GM23248 (cell line): Measurements from ENCODE around the gene JUP. TPM values are rescaled to one million over a fixed set of nuclear protein-coding genes. Genes with fewer than 3 reads are reported as not detected.

Source experiments
- DNase-seq: peaks from one replicate; pipeline ENCODE4 v3.0.0-alpha.2; 2015
- H2AFZ ChIP-seq: fragments of 200-600 bp; sonication (generic); 2 replicates; pipeline ENCODE4 v1.6.1; 2016; ENCODE audit warnings: antibody characterized with exemption
- H3F3A ChIP-seq: fragments of 200-600 bp; sonication (generic); 2 replicates; pipeline ENCODE4 v1.6.1; 2016; ENCODE audit warnings: mild to moderate bottlenecking, antibody characterized with exemption, mixed run types; ENCODE audit not compliant: insufficient read depth
- H3K27ac ChIP-seq: fragments of 200-600 bp; sonication (generic); 2 replicates; pipeline ENCODE4 v1.5.1; 2016; ENCODE audit warnings: mild to moderate bottlenecking
- H3K27me3 ChIP-seq: fragments of 200-600 bp; sonication (generic); replicated peaks from 2 replicates; pipeline ENCODE4 v1.6.1; 2016; ENCODE audit warnings: mild to moderate bottlenecking; ENCODE audit not compliant: insufficient read depth
- H3K36me3 ChIP-seq: fragments of 200-600 bp; sonication (generic); 2 replicates; pipeline ENCODE4 v1.6.1; 2016; ENCODE audit warnings: low read depth, mild to moderate bottlenecking
- H3K4me1 ChIP-seq: fragments of 200-600 bp; sonication (generic); 2 replicates; pipeline ENCODE4 v1.6.1; 2016; ENCODE audit warnings: mild to moderate bottlenecking; ENCODE audit not compliant: insufficient read depth
- H3K4me2 ChIP-seq: fragments of 200-600 bp; sonication (generic); one replicate; pipeline ENCODE4 v1.6.1; 2016; ENCODE audit warnings: mild to moderate bottlenecking; ENCODE audit not compliant: unreplicated experiment
- H3K4me3 ChIP-seq: fragments of 200-600 bp; sonication (generic); 2 replicates; pipeline ENCODE4 v1.5.1; 2016; ENCODE audit warnings: mild to moderate bottlenecking
- H3K79me2 ChIP-seq: fragments of 200-600 bp; sonication (generic); 2 replicates; pipeline ENCODE4 v1.6.1; 2016; ENCODE audit warnings: mild to moderate bottlenecking; ENCODE audit not compliant: insufficient read depth
- H3K9ac ChIP-seq: fragments of 200-600 bp; sonication (generic); 2 replicates; pipeline ENCODE4 v1.6.1; 2016; ENCODE audit warnings: mild to moderate bottlenecking
- H3K9me2 ChIP-seq: fragments of 200-600 bp; sonication (generic); 2 replicates; pipeline ENCODE4 v1.6.1; 2016; ENCODE audit warnings: mixed run types, mild to moderate bottlenecking, moderate library complexity; ENCODE audit not compliant: insufficient read depth
- H3K9me3 ChIP-seq: fragments of 200-600 bp; sonication (generic); one replicate; pipeline ENCODE4 v1.6.1; 2017; ENCODE audit warnings: low read depth
- H4K20me1 ChIP-seq: fragments of 200-600 bp; sonication (generic); 2 replicates; pipeline ENCODE4 v1.6.0; 2016; ENCODE audit not compliant: insufficient read depth
- EZH2 ChIP-seq: fragments of 200-600 bp; sonication (generic); IDR thresholded peaks from 2 replicates; pipeline ENCODE4 v1.6.1; 2018; ENCODE audit warnings: antibody characterized with exemption, mild to moderate bottlenecking; ENCODE audit not compliant: insufficient read depth, poor library complexity, severe bottlenecking
- EZH2phosphoT487 ChIP-seq: fragments of 200-600 bp; sonication (generic); IDR thresholded peaks from 2 replicates; pipeline ENCODE4 v1.6.1; 2018; ENCODE audit warnings: antibody characterized with exemption, moderate library complexity, mild to moderate bottlenecking, low read depth; ENCODE audit not compliant: insufficient read depth
- WGBS, 2 experiments: methylation state at CpG; one replicate each; pipeline ENCODE4 v1.1.6; 2015 to 2017; ENCODE audit warnings: low lambda C conversion rate in 2 of 2, low coverage in 1 of 2; ENCODE audit errors: missing lambda C conversion rate in 2 of 2; 5-methylcytosine and 5-hydroxymethylcytosine counted together
- in situ Hi-C: fragments of 300-500 bp; cut with MboI; formaldehyde crosslinking; loops from 2 replicates; pipeline ENCODE4 v1.15.0; 2020
- polyA plus RNA-seq: library from polyadenylated mRNA; unstranded; fragments of >200 nt; fragmentation: Nextera tagmentation; extraction: Ambion mirVana; gene quantifications from 2 replicates; pipeline ENCODE4 v1.2.1, GENCODE V29; 2016
- total RNA-seq: library from RNA; depleted of rRNA; stranded (reverse); fragments of >200 nt; shearing (Covaris generic); gene quantifications from 2 replicates; pipeline ENCODE4 v1.2.3, GENCODE V29; 2014

Gene JUP
- total and polyA plus RNA-seq, 2 experiments from 2014 or later, result 2.3 to 3.6 TPM

GRCh38 chr17:41760878-41761277, 25.6 kb downstream of the JUP start:
- H4K20me1 ChIP-seq, result no peaks in the 10 kb centered on the region
- TF ChIP-seq EZH2 (no peak), EZH2phosphoT487 (no peak)
- H3K9me2 ChIP-seq, result no peaks in the 10 kb centered on the region
- no peak overlapping the region for H3K4me2 ChIP-seq
- no peak overlapping the region for H2AFZ ChIP-seq
- WGBS, 2 experiments, result 69 to 76% methylated on average over 6 of the region's 6 CpGs
- in situ Hi-C loops, result no loop called here
- H3K79me2 ChIP-seq, result no peaks in the 10 kb centered on the region
- no peaks in the 10 kb centered on the region for H3K36me3 ChIP-seq
- H3K27ac ChIP-seq, result no peak overlapping the region
- H3K9me3 ChIP-seq, result no peaks in the 10 kb centered on the region
- no peak overlapping the region for H3K4me3 ChIP-seq
- DNase-seq, result no peak
- no peaks in the 10 kb centered on the region for H3K4me1 ChIP-seq
- no peak overlapping the region for H3K9ac ChIP-seq
- H3F3A ChIP-seq, result no peaks in the 10 kb centered on the region
- no peaks in the 10 kb centered on the region for H3K27me3 ChIP-seq

DNA sequence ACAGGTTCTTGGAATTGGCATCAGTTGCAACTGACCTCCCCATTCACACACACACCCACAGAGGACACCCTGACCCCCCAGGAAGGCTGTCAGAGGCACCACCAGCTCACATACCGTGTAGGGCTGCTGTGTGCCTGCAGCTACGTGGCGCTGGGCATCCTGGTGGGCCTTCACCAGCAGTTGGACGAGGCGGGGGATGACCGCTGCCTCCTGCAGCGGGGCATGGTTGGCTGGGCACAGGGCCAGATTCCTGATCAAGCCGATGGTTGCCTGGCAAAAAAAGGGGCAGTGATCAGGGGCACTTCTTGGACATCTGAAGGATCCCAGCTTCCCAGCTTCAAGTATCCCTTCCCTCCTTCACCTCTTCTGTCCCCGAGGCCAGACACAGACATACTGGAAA, 27.9 kb downstream of the JUP start:
- H3K27me3 ChIP-seq, result no peaks in the 10 kb centered on the region
- H3K9me3 ChIP-seq, result no peaks in the 10 kb centered on the region
- no peak overlapping the region for H3K9ac ChIP-seq
- H3K79me2 ChIP-seq, result no peaks in the 10 kb centered on the region
- in situ Hi-C loops, result no loop called here
- no peaks in the 10 kb centered on the region for H4K20me1 ChIP-seq
- H3K27ac ChIP-seq, result no peak overlapping the region
- H2AFZ ChIP-seq, result no peak overlapping the region
- no peaks in the 10 kb centered on the region for H3K9me2 ChIP-seq
- no peak overlapping the region for H3K4me2 ChIP-seq
- no peaks in the 10 kb centered on the region for H3F3A ChIP-seq
- no peaks in the 10 kb centered on the region for H3K4me1 ChIP-seq
- no peaks in the 10 kb centered on the region for H3K36me3 ChIP-seq
- DNase-seq, result no peak
- TF ChIP-seq EZH2phosphoT487 (no peak), EZH2 (no peak)
- no peak overlapping the region for H3K4me3 ChIP-seq
- 62 to 75% methylated on average over 9 of the region's 9 CpGs for WGBS, 2 experiments

DNA sequence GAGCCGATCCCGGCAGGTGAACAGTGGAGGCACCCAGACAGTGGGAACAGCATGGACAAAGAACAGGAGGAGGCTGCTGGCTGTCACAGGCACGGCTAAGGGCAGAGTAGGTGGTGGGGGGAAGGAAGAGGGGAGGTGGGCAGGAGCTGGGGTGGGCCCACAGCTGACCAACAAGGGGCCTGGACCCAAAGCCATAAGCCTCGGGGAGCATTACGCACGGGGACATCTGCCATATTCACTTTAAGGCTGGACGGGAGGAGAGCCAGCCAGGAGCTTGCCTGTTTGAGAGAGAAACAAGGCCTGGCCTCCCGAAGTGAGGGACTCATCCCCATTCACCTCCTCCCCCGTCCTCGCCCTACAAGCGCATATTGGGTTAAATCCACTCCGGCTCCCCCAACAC, 32.4 kb downstream of the JUP start:
- H3F3A ChIP-seq, result no peaks in the 10 kb centered on the region
- no peak overlapping the region for H3K27ac ChIP-seq
- no peak overlapping the region for H3K9ac ChIP-seq
- no peaks in the 10 kb centered on the region for H3K79me2 ChIP-seq
- TF ChIP-seq EZH2 (no peak), EZH2phosphoT487 (no peak)
- H3K9me2 ChIP-seq, result no peaks in the 10 kb centered on the region
- no peak overlapping the region for H2AFZ ChIP-seq
- no peaks in the 10 kb centered on the region for H3K9me3 ChIP-seq
- no peak overlapping the region for H3K4me3 ChIP-seq
- no peaks in the 10 kb centered on the region for H3K27me3 ChIP-seq
- no peaks in the 10 kb centered on the region for H4K20me1 ChIP-seq
- H3K36me3 ChIP-seq, result no peaks in the 10 kb centered on the region
- H3K4me1 ChIP-seq, result no peaks in the 10 kb centered on the region
- no peak overlapping the region for H3K4me2 ChIP-seq
- 70 to 71% methylated on average over 8 to 11 of the region's 12 CpGs for WGBS, 2 experiments
- in situ Hi-C loops, result no loop called here
- no peak for DNase-seq

GRCh38 chr17:41751288-41751687, 35.2 kb downstream of the JUP start:
- H3K9me2 ChIP-seq, result no peaks in the 10 kb centered on the region
- WGBS, 2 experiments, result 32 to 37% methylated on average over 3 of the region's 3 CpGs
- H3F3A ChIP-seq, result no peaks in the 10 kb centered on the region
- H3K79me2 ChIP-seq, result no peaks in the 10 kb centered on the region
- no peaks in the 10 kb centered on the region for H3K36me3 ChIP-seq
- H3K4me2 ChIP-seq, result no peak overlapping the region
- TF ChIP-seq EZH2, result no peak
- no peak for TF ChIP-seq EZH2phosphoT487
- H2AFZ ChIP-seq, result no peak overlapping the region
- H3K4me1 ChIP-seq, result no peaks in the 10 kb centered on the region
- H3K27ac ChIP-seq, result no peak overlapping the region
- no peaks in the 10 kb centered on the region for H4K20me1 ChIP-seq
- H3K4me3 ChIP-seq, result no peak overlapping the region
- in situ Hi-C loops, result no loop called here
- no peaks in the 10 kb centered on the region for H3K27me3 ChIP-seq
- no peak overlapping the region for H3K9ac ChIP-seq
- DNase-seq, result no peak
- H3K9me3 ChIP-seq, result no peaks in the 10 kb centered on the region

- TF ChIP-seq EZH2phosphoT487, result no peak
- TF ChIP-seq EZH2, result no peak
- Histone ChIP-seq H3K27ac (no peak overlapping the region), H3K9me3 (no peaks in the 10 kb centered on the region), H3F3A (no peaks in the 10 kb centered on the region), H4K20me1 (no peaks in the 10 kb centered on the region), H3K4me1 (no peaks in the 10 kb centered on the region), H3K36me3 (no peaks in the 10 kb centered on the region), H3K27me3 (no peaks in the 10 kb centered on the region; the same call in 1 of the 2 replicates), H3K79me2 (no peaks in the 10 kb centered on the region), H3K4me3 (no peak overlapping the region), H3K9ac (no peak overlapping the region), H2AFZ (no peak overlapping the region), H3K4me2 (no peak overlapping the region), H3K9me2 (no peaks in the 10 kb centered on the region)
- 59 to 62% methylated on average over 4 of the region's 4 CpGs for WGBS, 2 experiments
- DNase-seq, result no peak
- in situ Hi-C loops, result no loop called here
Measured at GRCh38 chr17:41750862-41751261, 35.6 kb downstream of the JUP start.
